Fibroblast of skin of back (primary cell): ENCODE data around the gene BTNL2.
"Not testable (repeated sequence)": the region's sequence is repeated elsewhere in the genome, so short reads cannot be mapped to it uniquely, and the experiment has no call there.

Experiments
- DNase-seq: peaks from one replicate; pipeline ENCODE4 v3.0.0-alpha.2; 2013

The BTNL2 gene

GRCh38 chr6:32367644-32368043 is 39.3 kb downstream of the BTNL2 start:
- no peak for DNase-seq

GRCh38 chr6:32359225-32359624 is 47.8 kb downstream of the BTNL2 start:
- DNase-seq, result not testable (repeated sequence)

- not testable (repeated sequence) for DNase-seq
These were observed 48.4 kb downstream of the BTNL2 start for GRCh38 chr6:32358548-32358947.

GRCh38 chr6:32355018-32355417 is 52.0 kb downstream of the BTNL2 start:
- no peak for DNase-seq

DNA sequence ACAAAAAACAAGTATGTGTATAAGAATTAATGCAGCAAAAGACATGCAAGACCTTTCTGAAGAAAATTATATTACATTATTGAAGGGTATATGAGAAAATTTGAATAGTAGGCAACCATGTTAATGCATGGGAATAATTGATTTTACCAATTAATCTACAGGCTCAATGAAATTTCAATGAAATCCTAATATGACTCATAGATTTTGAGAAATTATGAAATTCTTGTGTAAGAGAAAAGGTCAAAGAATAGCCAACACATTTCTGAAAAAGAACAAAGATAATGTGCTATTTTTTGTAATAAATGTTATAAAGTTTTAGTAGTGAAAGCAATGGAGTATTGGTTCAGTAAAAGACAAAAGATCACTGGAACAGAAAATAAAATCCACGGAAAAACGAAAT is 53.6 kb downstream of the BTNL2 start:
- DNase-seq, result no peak
